Posterior vena cava (tissue), 2 donors: ENCODE measurements around the gene PRKCSH. TPM values are rescaled to one million over a fixed set of nuclear protein-coding genes. Genes with fewer than 3 reads are reported as not detected.
"Not testable (repeated sequence)": the region's sequence is repeated elsewhere in the genome, so short reads cannot be mapped to it uniquely, and the experiment has no call there.

Experiments
- DNase-seq: peaks from one replicate; pipeline ENCODE4 v3.0.0-alpha.2; 2020; ENCODE audit warnings: low spot score
- intact Hi-C, 2 donors: fragments of 100-400 bp; cut with DNase I; formaldehyde crosslinking; loops; one replicate each; pipeline versions ENCODE4 v1.14.1 to v1.14.2; 2022 to 2023
- long read RNA-seq, 2 donors: library from polyadenylated mRNA; unstranded; transcript quantifications; one replicate each; pipeline ENCODE4 v2.0.0, GENCODE V29; 2020 to 2021
- total RNA-seq, 2 donors: library from RNA; stranded (reverse); fragmentation: NEBNext Ultra II Directional; extraction: Animal tissue kit (Norgen Biotek cat#: 25700); gene quantifications; one replicate each; pipeline ENCODE4 v1.2.1, GENCODE V29; 2021
- donor health status: DM: yes; HTN: yes; CAD: no.
- donor health status: DM: yes; HTN: yes; CAD: no.

The PRKCSH gene, protein sequence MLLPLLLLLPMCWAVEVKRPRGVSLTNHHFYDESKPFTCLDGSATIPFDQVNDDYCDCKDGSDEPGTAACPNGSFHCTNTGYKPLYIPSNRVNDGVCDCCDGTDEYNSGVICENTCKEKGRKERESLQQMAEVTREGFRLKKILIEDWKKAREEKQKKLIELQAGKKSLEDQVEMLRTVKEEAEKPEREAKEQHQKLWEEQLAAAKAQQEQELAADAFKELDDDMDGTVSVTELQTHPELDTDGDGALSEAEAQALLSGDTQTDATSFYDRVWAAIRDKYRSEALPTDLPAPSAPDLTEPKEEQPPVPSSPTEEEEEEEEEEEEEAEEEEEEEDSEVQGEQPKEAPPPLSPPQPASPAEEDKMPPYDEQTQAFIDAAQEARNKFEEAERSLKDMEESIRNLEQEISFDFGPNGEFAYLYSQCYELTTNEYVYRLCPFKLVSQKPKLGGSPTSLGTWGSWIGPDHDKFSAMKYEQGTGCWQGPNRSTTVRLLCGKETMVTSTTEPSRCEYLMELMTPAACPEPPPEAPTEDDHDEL
- 100 to 1,000 TPM; 161 to 188 TPM for total RNA-seq
- long read RNA-seq, donor 1, partial matches to known transcripts: 9 of 29 reads
- long read RNA-seq, donor 1, other reads (novel, unspliced or antisense): 17 of 29 reads
- long read RNA-seq, donor 2, partial matches to known transcripts: 13 of 57 reads
- long read RNA-seq, donor 2, other reads (novel, unspliced or antisense): 44 of 57 reads

DNA sequence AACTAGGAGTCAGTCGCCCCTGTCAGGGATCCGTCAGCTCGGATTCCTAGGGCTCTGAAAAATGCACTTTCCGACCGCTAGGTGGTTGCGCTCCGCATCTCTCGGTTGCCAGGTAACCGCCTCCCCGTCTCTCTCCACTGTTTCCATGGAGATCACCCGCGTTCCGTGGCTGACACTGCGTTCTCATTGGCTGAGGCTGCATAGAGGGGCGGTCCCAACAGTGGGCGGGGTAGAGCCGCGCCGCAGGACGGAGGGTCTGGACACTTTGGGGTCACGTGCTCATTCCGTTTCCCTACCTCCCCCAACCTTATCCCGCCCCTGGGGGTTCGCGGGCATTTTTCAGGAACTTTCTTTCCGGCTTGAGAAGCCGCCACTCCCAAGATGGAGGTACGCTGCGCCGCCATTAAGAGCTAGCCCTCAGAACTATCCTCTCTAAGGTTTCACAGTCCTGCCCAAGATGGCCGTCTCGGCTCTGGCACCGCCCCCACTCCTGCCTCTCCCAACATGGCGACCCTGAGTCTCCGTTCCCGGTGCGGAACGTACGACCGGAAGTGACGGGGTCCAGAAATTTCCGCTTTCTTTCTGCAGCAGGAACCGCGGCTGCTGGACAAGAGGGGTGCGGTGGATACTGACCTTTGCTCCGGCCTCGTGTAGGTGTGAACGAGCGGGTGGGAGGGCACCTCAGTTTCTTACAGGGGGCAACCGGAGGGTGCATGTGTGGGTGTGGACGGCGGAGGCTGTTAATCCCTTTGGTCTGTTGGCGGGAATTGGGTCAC is at the start of gene PRKCSH, which contains the start of gene ODAD3:
PRKCSH (plus strand) TSS at position 579 of the 776 bp plus-strand sequence. CDS start 483 bp downstream, outside the sequence.
ODAD3 (minus strand) TSS at position 65 of the 776 bp plus-strand sequence. CDS start 105 bp downstream, outside the sequence.
- DNase-seq: peak; percentile 99
- intact Hi-C loops: no loop called here

DNA sequence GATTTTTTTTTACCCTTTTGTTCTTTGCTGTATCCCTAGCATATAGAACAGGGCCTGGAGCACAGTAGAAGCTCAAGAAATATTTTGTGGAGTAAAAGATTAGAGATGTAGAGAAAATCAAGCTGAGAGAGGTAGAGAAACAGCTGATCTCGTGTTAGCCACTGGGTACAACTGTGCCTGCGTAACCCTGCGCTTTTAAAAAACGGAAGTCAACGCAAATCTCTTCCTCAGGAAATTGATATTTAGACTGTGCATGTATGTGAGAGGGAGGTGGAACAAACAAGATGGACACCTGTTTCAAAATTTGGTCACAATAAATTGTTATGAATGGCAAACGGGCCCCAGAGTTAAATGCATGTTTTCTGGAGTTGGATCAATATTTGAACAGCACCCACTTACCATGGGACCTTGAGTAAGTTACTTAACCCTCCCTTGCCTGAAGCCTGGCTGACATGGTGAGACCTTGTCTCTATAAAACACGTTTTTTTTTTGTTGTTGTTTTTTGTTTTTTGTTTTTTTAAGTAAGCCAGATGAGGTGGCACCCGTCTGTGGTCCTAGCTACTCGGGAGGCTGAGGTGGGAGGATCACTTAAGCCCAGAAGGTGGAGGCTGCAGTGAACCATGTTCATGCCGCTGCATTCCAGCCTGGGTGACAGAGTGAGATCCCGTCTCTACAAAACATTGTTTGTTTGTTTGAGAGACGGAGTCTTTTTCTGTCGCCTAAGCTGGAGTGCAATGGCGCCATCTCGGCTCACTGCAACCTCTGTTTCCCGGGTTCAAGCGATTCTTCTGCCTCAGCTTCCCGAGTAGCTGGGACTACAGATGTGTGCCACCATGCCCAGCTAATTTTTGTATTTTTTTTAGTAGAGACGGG is 48.0 kb upstream of the PRKCSH start:
- intact Hi-C loops: loop anchor here in 1 of 2 donors (5.0 to 10.0 kb wide), 2 partner anchors 35 to 97 kb away; partner anchors contain the start of gene ELAVL3
- DNase-seq: no peak

DNA sequence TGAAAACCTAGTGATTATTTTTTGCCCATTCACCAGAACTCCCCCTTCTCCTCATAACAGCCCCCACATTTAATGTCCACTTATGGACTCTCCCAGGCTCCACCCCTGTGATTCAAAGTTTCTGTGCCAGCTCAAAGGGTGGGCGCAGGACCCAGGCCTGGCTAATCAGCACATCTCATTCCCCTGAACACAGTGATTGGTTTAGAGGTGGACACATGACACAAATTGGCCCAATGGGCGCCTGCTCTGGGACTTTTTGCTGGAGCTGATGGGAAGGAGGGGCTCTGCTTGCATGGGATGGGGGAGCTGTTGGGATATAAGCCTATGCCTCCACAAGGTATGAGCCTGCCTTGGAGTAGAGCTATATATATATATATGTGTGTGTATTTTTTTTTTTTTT is 45.1 kb upstream of the PRKCSH start:
- intact Hi-C loops: no loop called here
- no peak for DNase-seq

DNA sequence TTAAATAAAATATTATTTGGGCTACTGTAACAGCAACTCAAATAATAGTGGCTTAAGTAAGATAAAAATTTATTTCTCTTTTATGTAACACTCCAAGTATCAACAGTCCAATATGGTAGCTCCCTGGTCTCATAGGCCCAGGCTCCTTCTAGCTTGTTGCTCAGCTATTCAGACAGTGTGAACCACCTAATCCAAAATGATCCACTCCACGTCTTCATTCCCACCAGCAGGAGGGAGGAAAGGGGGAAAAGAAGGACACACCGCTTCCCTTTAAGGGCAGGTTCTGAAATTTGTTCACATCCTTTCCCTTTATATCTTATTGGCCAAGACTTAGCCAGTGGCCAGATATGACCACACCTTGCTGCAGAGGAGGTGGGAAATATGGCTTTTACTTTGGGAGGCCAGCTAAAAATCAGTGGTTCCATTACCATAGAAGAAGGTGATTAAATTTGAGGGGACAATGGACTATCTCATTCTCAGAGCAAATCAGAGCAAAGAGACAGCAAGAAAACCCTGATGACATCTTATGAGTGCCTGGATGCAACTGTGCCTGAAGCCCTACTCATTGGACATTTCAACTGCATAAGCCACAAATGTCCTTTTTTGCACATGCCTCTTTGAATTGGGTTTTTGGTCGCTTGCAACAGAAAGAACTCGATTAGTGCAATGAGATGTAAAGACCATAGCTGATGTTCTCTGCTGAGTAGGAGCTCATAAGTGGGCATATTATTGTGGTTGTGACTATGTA is 44.3 kb upstream of the PRKCSH start:
- DNase-seq: no peak
- intact Hi-C loops: no loop called here

DNA sequence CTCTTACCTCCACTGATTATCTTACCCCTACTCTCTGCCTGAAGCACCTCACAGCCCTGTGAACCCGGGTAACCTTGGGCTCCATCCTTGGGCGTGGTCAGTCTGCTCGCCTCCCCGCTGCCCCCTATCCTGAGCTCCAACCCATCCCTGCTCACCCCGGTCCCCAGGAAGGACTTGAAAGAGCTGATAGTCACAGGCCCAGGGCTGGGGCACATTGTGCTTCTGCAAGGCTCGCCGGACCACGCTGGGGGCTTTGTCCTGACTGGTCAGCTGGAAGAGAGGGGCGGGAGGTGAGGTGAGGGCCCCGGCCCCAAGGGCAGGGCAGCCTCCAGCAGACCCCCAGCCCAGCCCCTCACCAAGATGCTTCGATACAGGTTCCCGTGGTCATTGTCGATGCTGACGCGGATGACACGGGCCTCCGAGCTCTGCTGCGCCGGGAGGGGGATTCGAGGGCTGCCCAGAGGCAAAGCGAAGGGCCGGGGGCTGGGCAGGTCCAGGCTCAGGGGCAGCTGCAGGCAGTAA is 38.3 kb upstream of the PRKCSH start:
- intact Hi-C loops: no loop called here
- no peak for DNase-seq

DNA sequence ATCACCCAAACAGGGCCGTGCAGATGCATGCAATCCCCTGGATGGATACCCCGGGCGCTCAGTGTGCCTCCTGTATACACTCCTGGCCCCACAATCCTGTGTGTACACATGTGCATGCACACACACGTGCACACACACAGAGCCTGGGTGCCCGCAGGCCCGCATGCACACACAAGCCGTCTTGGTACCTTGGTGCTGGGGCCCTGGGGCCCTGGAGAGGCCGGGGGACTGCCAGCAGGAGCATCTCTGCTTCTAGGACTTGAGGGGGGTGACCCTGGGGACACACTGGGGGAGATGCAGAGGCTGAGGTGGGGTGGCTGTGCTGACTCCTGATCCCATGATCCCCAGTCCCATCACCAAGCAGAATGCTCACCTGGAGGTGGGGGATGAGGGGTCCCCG is 35.8 kb upstream of the PRKCSH start:
- no peak for DNase-seq
- intact Hi-C loops: no loop called here

DNA sequence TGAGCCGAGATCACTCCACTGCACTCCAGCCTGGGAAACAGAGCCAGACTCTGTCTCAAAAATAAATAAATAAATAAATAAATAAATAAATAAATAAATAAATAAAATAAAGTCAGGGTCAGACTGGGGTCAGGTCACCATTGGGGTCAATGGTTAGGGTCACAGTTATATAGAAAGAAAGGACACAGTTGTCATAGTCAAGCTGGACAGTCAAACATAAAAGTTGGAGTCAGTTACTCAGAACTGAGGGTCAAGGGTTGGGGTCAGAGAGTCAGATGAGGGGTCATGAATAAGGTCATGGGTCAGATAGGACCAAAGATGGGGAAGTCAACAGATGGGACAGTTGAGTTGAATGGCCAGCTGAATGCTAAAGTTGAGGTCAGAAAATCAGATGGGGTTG is 34.6 kb upstream of the PRKCSH start:
- intact Hi-C loops: no loop called here
- DNase-seq: no peak

DNA sequence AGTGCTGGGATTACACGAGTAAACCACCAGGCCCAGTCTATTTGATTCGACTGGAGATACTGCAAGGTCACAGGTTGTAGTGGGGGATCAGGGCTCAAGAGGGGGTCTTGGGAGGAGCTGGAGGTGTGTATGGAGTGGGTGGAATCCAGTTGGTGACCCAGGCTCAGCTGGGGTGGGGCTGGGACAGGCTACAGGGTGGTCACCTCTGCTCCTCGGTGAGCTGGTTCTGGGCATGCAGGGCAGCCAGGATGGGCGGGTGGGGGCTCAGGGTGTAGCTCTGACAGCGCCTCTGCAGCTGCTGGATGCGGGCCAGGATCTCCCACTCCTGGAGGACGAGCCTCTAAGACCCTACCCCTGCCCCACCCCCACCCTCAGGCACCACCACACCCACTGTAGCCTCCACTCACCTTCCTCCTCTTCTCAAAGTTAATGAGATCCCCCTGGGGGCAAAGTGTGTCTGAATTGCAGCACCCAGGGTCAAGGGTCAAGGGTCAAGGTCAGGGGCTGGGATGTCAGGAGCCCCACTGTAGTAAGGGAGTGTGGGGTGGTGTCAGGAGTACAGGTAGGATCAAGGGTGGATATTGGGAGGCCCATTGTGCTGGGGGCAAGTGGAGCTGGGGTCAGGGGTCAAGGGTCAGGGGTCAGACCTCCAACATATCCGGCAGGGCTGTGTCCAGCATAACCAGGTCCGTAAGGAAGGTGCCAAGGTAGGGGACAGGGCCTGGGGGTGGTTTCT is 33.5 kb upstream of the PRKCSH start:
- no peak for DNase-seq
- intact Hi-C loops: no loop called here

DNA sequence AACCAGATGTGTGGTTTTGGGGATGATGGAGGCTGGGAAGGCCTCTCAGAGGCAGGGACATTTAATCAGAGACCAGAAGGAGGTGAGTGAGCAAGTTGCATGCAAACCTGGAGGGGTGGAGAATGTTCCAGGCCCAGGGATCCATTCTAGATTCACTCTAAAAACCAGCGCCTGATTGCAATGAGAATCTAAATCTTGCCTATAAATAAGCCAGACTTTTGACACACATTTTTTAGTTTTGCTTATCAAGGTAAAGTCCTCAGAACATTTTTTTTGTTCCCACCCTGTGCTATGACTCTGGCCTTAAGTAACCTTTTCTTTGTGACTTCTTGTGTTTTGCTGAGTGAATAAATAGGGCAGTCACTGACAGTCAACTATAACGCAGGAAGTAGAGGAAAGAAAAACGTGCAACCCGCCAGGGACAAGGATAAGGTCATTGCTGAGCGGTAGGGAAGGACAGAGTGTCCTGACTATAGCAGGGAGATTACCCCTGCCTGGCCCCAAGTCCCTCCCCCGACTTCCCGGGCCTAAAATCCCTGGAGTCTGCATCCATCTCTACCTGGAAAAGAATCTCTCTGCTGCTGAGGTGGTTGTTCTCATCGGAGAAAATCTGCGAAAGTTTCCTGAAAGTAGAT is 30.7 kb upstream of the PRKCSH start:
- no peak for DNase-seq
- intact Hi-C loops: no loop called here

DNA sequence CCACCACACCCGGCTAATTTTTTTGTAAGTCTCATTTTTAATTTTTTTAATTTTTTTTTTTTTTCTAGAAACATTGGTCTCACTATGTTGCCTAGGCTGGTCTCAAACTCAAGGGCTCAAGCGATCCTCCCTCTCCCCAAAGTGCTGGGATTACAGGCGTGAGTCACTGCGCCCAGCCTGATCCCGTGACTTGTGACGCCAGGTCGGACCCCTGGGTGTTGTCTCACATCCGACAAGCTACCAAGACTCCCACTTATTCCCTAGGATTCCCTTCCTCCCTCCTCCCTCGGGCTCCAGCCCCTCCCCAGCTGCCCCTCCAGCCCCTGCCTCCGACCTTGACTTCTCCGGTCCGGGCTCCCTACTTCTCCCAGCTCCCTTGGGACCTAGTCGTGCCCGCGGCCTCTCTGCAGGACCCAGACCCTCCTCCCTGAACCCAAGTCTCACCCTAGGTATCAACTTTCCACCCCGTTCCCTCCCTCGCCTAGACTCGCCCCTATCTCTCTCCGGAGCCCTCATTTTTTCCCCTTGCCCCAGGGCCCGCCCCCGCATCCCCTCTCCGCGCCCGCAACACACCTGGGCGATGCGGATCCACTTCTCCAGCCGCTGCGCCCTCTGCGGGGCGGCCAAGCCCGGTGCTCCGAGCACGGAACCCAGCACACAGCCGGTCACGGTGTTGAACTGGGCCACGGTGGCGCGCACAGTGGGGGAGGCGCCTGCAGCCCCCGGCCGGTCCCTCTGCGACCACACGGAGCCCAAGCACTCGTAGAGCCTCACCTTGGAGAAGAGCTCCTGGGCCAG is 29.4 kb upstream of the PRKCSH start:
- intact Hi-C loops: no loop called here
- DNase-seq: no peak

DNA sequence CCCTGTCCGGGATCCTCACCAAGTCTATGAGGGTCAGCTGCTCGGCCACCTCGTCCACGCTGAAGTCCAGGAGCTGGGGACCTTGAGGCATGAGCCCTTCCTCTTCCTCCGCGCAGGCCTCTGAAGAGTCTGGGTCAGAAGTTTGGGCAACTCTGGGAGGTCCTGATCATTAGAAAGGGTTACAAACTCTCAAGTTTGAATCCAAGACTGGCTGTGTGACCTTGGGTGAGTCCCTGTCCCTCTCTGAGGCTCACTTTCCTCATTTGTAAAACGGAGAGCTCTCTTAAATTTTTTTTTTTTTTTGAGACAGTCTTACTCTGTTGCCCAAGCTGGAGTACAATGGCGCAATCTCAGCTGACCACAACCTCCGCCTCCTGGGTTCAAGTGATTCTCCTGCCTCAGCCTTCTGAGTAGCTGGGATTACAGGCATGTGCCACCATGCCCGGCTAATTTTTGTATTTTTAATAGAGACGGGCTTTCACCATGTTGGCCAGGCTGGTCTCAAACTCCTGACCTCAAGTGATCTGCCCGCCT is 28.7 kb upstream of the PRKCSH start:
- DNase-seq, intact Hi-C loops: not testable (repeated sequence)

DNA sequence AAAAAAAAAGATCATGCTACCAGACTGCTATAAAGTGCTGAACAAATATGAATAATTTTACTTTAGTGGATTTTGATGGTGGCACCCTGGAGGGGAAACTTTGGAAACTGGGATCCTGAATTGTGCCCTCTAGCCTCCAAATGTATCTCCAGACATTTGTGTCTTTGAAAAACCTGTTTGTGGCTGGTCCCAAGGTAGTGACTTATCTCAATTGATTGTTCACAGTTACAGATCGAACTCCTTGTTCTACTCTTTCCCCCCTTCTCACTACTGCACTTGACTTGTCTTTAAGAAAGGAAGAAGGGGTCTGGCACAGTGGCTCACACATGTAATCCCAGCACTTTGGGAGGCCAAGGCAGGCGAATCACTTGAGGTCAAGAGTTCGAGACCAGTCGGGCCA is 26.8 kb upstream of the PRKCSH start:
- intact Hi-C loops: no loop called here
- no peak for DNase-seq

DNA sequence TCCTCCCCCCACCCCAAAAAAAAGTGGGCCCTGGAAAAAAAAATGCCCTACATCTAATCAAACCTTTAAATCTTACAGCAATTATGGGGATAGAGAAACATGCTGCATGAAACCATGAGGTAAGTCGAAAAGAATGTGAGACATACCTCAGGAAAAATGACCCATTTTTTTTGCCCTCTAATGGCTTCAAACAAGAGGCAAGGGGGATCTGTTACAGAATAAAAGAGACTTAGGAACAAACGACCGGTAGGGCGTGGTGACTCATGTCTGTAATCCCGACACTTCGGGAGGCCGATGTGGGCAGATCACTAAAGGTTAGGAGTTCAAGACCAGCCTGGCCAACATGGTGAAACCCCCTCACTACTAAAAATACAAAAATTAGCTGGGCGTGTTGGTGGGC is 24.8 kb upstream of the PRKCSH start:
- no peak for DNase-seq
- intact Hi-C loops: no loop called here

DNA sequence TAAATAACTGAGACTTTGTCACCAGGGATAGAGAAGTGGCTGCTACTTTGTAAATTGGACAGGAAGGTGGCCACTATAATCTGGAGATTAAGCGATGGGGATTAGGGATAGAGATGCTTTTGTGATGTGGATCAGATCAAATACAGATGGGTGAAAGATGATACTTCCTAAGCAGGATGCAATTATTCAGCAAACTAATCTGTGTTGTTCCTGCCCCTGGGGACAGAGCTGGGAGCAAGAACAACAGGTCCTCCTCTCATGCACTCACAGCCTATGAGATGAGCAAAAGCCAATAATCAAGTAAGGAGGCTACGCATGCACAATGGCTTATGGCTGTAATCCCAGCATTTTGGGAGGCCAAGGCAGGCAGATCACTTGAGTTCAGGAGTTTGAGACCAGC is 20.9 kb upstream of the PRKCSH start:
- intact Hi-C loops: no loop called here
- DNase-seq: no peak

DNA sequence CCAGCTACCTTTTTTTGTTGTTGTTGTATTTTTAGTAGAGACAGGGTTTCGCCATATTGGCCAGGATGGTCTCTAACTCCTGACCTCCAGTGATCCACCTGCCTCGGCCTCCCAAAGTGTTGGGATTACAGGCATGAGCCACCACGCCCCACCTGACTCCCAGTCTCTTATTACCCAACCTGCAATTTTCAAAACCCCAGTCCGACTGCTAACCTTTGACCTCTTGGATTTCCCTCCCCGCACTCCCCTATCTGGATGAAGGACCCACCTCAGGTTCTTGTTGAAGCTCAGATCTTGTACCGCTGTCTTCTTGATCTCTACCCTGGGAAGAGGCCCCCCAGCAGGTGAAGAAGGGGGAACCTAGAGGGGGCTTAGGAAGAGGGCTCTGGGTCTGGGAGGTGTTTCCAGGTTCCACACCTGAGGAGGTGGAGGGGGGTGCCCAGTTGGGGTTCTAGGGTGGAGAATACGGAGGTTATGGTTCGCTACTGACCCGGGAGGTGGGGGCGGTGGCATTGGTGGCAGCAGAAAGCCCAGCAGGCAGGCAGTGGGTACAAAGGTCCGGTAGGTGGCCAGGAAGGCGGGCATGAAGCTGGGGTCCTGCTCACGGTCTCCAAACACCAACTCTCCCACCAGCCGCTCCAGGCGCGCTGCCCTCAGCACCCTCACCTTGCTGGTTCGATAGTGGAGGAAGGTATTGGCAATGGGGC is 18.9 kb upstream of the PRKCSH start:
- intact Hi-C loops: no loop called here
- no peak for DNase-seq
